T47D (cell line): ENCODE results near the gene RAB14.

ENCODE experiments used
- DNase-seq, 2 experiments: peaks; one replicate each; pipeline versions ENCODE4 v3.0.0 to v3.0.0-alpha.2; 2011 to 2012; ENCODE audit warnings: low read depth in 1 of 2, low spot score in 1 of 2
- JUND ChIP-seq: IDR thresholded peaks from 2 replicates; pipeline ENCODE4 v1.6.1; 2012; ENCODE audit warnings: low read depth
- in situ Hi-C: cut with HindIII; loops from 2 replicates; pipeline ENCODE4 v1.10.0; 2016; ENCODE audit warnings: low sequenced_read_pairs, low pct_unique_long_range_greater_than_20kb

Gene RAB14

DNA sequence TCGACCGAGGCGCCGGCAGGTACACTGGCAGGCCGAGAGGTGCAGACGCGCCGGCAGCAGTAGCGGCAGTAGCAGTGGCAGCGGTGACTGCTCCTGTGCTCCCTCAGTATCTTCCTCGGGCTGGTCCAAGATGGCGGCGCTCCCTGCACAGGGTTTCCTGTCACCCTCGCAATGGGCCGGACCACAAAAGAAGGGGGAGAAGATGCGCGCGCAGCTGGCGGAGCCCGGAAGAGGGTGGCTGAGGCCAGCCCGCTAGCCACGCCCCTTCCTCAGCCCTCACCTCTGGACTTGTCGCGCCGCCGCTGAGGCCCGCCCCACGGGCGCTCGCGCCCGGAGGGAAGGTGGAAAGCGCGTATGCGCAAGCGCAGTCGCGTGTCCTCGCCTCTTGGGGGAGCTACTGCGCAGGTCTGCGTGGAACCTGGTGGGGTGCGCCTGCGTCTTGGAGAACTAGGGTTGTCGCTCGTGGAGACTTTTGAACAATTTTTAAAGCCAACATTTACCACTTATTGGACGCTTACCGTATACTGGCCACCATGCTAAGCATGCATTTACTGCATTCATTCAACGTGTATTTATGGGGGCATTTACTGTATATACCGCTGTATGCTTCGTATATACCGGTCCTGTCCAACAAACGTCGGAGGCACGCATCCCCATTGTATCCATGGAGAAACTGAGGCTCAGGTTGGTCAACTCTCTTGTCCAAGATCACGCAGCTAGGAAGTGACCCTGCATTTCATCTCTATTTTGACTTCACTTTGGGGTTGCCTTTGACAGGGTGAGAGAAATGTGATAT is at the start of gene RAB14:
Gene RAB14 (minus strand): TSS at position 132 of the 796 bp plus-strand sequence. CDS start 8,457 bp downstream, outside the sequence.
- in situ Hi-C loops: no loop called here

DNA sequence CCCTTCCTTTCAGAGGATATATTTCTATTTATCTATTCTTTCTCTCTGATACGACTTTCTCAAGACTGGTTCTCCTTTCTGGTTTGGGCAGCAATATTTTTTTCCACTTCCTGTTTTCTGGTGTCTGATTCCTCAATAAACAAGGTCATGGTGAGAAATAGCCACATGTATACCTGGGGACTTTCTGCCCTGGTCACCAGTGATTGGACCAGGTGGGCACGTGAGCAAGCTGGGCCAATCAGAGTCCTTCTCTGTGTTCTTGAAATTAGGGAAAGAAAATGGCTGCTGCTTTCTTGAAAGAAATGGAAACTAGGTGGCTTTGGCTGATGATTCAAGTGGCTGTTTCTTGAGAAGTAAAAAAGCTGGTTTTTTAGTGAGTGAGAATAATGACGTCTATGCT is 47.9 kb upstream of the RAB14 start:
- no peak for TF ChIP-seq JUND
- in situ Hi-C loops: no loop called here
- no peak for DNase-seq

More for the DNA sequence above, at the start of gene RAB14:
- TF ChIP-seq JUND: no peak
- DNase-seq: peak; percentile 99

DNA sequence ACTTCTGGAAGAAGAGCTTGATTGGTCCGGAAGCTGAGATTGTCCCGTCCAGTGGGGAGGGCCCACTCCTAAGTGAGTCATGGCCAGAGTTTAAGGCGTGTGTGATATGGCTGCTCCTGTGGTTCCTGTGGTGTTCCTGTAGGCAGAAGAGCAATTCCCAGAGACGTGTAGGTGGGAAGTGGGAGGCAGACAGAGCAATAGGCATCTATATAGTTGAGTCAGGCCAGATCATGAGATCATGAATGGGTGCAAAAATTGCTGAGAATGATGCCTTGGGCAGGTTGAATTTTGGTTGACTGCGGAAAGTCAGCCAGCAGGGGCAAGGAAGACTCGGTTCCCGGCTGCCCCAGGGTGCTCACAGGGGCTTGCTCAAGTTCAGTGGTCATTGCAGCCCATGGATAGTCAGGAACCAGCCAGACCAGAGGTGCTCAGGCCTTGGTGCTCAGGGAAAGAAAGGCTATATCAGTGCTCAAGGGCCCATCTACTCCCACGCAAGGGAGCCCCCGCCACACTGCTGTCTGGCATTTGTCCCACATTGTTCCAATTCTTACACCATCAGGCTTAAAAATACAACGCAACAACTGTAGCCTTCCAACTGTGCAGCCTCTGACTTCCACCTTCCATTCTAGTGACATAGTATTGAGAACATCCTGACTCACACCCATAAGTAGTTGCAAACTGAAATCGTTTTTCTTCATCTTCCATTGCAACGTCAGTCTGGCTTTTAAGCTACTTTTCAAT is 45.3 kb upstream of the RAB14 start:
- DNase-seq: no peak
- TF ChIP-seq JUND: no peak

DNA sequence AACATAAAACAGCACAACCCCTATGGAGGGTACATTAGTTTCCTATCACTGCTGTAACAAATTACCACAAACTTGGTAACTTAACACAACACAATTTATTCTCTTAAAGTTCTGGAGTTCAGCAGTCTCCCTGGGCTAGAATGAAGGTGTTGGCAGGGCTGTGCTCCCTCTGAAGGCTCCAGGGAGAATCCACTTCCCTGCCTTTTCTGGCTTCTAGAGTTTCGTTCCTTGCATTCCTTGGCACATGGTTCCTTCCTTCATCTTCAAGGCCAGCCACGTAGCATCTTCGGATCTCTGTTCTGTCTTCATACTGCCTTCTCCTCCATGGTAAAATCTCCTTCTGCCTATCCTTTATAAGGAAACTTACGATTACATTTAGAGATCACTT is 41.3 kb upstream of the RAB14 start:
- DNase-seq: no peak
- in situ Hi-C loops: no loop called here
- TF ChIP-seq JUND: no peak

More for the DNA sequence above, 45.3 kb upstream of the RAB14 start:
- in situ Hi-C loops: no loop called here

DNA sequence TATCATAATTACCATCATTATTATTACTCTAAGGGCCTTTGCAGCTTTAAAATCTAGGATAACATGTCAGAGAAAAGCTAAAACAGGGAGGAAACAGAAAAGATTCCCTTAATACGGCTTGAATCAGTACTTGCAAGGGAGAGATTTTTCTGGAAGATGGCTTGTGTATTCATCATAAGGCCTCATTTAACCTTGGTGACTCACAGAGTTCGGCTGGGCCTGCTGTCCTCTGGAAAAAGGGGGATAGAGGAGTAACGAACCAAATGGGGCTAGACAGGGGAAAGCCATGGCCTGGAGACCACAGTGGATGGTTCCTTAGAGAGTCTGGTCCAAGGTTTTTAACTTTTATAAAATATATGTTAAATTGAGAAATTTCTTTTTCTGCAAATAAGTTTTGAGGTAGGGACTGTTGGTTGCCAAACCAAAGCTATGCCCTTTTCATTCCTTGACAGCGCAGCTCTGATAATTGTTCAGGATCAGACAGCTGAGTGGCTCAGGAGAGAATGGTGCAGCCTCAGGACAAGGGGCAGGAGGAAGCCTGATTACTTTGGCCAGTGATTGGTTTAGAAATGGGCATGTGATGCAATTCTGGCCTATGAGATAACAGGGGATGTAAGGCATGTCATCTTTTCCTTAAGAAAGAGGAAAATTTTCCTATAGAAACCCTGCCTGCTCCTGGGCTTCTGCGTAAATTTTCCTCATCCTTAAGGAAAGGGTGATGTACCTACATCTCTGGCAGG is 40.7 kb upstream of the RAB14 start:
- TF ChIP-seq JUND: no peak
- in situ Hi-C loops: no loop called here
- DNase-seq: no peak

DNA sequence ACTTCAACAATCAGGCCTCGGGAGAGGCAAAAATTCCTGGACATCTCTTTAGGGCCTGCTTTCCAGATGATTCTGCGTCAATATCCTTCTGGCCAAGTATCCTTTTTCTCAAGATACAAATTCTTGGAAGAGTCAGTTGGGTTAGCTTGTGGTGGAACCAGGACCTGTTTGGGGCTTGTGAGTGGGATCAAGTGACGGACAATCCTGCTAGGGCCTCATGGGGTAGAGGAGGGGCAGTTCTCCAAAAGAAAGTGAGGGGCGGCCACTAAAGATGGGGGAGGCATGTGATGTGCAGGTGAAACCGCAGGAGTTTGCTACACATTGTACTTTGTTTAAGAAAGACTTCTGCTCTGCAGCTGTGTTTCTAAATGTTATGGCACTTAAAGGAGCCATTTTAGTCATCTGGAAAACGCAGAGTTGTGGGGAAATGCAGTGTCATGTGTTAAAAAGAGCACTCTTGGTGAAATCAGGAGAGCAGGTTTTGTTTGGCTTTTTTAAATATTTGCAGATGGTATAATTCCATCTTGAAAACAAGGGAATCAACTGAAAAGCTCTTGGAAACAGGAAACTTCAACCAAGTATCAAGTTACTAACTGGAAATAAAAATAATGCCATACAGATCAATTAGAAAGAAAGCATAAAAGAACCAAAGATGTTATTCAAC is 38.9 kb upstream of the RAB14 start:
- DNase-seq: no peak
- no peak for TF ChIP-seq JUND
- in situ Hi-C loops: no loop called here

DNA sequence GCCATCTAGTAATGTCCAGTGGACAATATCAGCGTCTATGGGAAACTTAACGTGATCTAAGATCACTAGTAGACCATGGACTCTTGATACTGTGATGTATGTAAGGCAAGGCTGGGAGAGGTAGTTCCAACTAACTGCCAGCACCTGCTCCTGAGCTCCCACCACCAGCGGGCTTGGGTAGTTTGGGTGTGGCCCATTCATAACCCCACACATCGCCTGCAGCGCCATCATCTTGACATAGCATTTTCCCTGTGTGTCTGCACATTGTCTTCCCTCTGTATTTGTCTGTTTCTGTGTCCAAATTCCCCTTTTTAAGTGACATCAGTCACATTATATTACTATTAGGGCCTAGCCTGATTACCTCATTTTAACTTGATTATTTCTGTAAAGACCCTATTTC is 38.2 kb upstream of the RAB14 start:
- in situ Hi-C loops: no loop called here
- no peak for TF ChIP-seq JUND
- no peak for DNase-seq

DNA sequence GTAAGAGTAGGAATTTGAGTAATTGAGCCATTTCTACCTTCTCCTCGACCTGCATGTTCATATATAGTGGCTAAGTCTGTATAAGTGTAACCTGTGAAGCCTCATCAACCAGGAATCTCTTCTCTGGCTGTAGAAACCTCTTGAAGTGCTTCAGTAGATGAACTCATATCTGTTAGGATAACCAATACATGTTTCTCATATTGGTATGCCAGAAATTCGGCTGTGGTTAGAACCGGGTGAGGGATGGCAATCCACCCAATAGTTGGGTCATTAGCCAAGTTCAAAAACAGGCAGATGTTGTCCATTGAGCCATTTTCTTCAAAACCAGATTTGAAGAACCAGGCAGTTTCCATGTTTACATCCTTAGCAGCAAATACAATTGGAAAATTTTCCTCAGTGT is 37.4 kb upstream of the RAB14 start:
- no peak for DNase-seq
- TF ChIP-seq JUND: no peak
- in situ Hi-C loops: no loop called here

DNA sequence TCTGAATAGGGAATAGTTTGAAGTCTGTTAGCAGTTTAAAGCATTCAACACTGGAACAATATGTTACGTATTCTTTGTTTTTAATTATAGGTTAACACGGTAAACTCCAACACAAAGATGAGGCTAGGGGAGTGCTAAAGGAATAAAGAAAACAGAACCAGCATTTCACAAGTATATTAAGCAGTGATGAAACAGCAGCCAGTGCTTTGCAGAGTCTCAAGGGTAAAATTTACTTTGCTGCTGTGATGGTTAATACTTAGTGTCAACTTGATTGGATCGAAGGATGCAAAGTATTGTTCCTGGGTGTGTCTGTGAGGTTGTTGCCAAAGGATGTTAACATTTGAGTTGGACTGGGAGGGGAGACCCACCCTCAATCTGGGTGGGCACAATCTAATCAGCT is 36.2 kb upstream of the RAB14 start:
- DNase-seq: no peak
- TF ChIP-seq JUND: no peak
- in situ Hi-C loops: no loop called here

DNA sequence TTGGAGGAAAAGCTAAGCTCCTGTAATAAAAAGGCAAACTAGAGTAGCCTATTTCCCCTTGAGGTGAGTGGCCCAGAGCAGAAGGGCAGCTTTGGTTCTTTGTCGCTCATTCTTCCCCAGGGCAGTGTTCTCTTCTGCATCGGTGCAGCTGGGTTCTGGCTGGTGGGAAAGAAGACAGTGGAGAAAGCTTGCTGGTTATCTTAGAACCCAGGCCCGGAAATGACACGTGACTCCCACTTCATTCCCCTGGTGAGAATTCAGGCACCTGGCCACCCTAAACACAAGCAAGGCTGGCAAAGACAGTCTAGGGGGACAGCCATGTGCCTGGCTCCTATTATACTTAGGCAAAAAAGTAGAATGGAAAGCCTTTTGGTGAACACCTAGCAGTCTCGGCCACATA is 33.8 kb upstream of the RAB14 start:
- no peak for DNase-seq
- no peak for TF ChIP-seq JUND
- in situ Hi-C loops: no loop called here

DNA sequence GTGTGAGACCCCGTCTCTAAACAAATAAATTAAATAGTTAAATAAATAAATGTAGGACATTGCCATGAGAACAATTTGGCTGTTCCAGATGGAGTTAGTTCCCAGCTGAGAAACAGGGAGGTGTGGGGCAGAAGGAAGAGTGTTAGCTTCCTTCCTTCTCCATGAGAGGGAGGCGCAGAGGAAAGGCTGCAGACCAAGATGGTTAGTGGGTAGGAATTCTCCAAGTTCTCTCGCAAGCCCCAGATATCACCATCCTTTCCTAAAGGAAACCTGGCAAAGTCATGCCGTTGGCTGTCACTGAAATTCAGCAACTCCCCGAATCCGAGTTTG is 33.1 kb upstream of the RAB14 start:
- no peak for DNase-seq
- in situ Hi-C loops: no loop called here
- TF ChIP-seq JUND: no peak
